SHP77 (cell line): Measurements from ENCODE around the gene RFTN1.

ENCODE experiments used
- DNase-seq, 2 experiments: peaks; one replicate each; lab custom pipeline; 2025; lab: John Stamatoyannopoulos, UW

The RFTN1 gene

GRCh38 chr3:16304061-16305010, 209.2 kb downstream of the RFTN1 start:
- no peak for DNase-seq

- DNase-seq: no peak
Measured at GRCh38 chr3:16303037-16303575, 210.4 kb downstream of the RFTN1 start.

- DNase-seq: no peak
Measured at GRCh38 chr3:16302082-16302631, 211.3 kb downstream of the RFTN1 start.

- no peak for DNase-seq
Measured at GRCh38 chr3:16301507-16301906, 212.0 kb downstream of the RFTN1 start.

- DNase-seq: no peak
Measured at GRCh38 chr3:16300881-16301359, 212.6 kb downstream of the RFTN1 start.

GRCh38 chr3:16300307-16300706, 213.2 kb downstream of the RFTN1 start:
- DNase-seq: no peak

- no peak for DNase-seq
Measured at GRCh38 chr3:16299746-16300145, 213.8 kb downstream of the RFTN1 start.

GRCh38 chr3:16298891-16299290, 214.6 kb downstream of the RFTN1 start:
- no peak for DNase-seq

GRCh38 chr3:16297997-16298885, 215.3 kb downstream of the RFTN1 start:
- no peak for DNase-seq

- no peak for DNase-seq
Measured at GRCh38 chr3:16295298-16295890, 218.1 kb downstream of the RFTN1 start.

- DNase-seq: no peak
Measured at GRCh38 chr3:16294844-16295243, 218.7 kb downstream of the RFTN1 start.

- DNase-seq: no peak
Measured at GRCh38 chr3:16290827-16291196, 222.7 kb downstream of the RFTN1 start.

- peak; percentile 6 to 26 for DNase-seq
Measured at GRCh38 chr3:16290007-16290826, 223.3 kb downstream of the RFTN1 start.

GRCh38 chr3:16289144-16289889, 224.2 kb downstream of the RFTN1 start:
- no peak for DNase-seq

- no peak for DNase-seq
Measured at GRCh38 chr3:16288664-16289063, 224.8 kb downstream of the RFTN1 start.

GRCh38 chr3:16286751-16287543, 226.6 kb downstream of the RFTN1 start:
- DNase-seq: no peak

GRCh38 chr3:16286161-16286560, 227.3 kb downstream of the RFTN1 start:
- DNase-seq: no peak

GRCh38 chr3:16284633-16285032, 228.9 kb downstream of the RFTN1 start:
- no peak for DNase-seq

- no peak for DNase-seq
Measured at GRCh38 chr3:16280671-16281070, 232.8 kb downstream of the RFTN1 start.
